HEK293T (cell line): ENCODE measurements around the gene LRRC7.

Experiments
- ARNT ChIP-seq: fragments of 450-650 bp; IDR thresholded peaks from 2 replicates; pipeline ENCODE4 v1.6.1; 2017; ENCODE audit warnings: mild to moderate bottlenecking
- BHLHE40 ChIP-seq: fragments of 450-650 bp; IDR thresholded peaks from 2 replicates; pipeline ENCODE4 v1.6.1; 2016; ENCODE audit warnings: mild to moderate bottlenecking, moderate library complexity, borderline replicate concordance
- ELF4 ChIP-seq: fragments of 450-650 bp; IDR thresholded peaks from 2 replicates; pipeline ENCODE4 v1.6.1; 2017; ENCODE audit warnings: antibody characterized with exemption
- FOXA1 ChIP-seq: fragments of 450-650 bp; IDR thresholded peaks from 2 replicates; pipeline ENCODE4 v1.6.1; 2016; ENCODE audit warnings: mild to moderate bottlenecking
- FOXM1 ChIP-seq: fragments of 450-650 bp; IDR thresholded peaks from 2 replicates; pipeline ENCODE4 v1.6.1; 2017; ENCODE audit warnings: mild to moderate bottlenecking, borderline replicate concordance
- NFRKB ChIP-seq: fragments of 450-650 bp; IDR thresholded peaks from 2 replicates; pipeline ENCODE4 v1.6.1; 2016; ENCODE audit warnings: mild to moderate bottlenecking, moderate library complexity
- SP1 ChIP-seq: fragments of 450-650 bp; IDR thresholded peaks from 2 replicates; pipeline ENCODE4 v1.6.1; 2017
- SUZ12 ChIP-seq: fragments of 450-650 bp; IDR thresholded peaks from 2 replicates; pipeline ENCODE4 v1.6.1; 2016; ENCODE audit warnings: mild to moderate bottlenecking
- TF ChIP-seq, protein P1 (sequence below): fragments of 450-650 bp; IDR thresholded peaks from 2 replicates; pipeline ENCODE4 v1.6.1; 2016

DNA sequence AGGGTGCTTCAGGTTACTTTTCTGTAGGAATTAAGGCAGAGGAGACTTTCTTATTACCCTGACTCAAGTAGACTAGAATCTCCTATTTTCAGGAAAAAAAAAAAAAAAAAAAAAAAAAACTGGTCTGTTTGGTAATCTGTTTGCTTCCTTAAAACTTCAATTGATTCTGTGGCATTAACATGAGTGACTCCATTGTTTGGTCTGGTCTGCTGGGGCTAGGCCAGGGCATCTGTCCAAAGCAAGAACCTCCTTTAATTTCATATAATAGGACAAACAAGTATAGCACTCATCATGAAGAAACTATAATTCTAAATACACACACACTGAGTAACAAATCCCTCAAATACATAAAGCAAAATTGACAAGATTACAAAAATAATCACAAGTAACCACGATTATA is 32.9 kb upstream of the LRRC7 start:
- TF ChIP-seq, protein P1, sequence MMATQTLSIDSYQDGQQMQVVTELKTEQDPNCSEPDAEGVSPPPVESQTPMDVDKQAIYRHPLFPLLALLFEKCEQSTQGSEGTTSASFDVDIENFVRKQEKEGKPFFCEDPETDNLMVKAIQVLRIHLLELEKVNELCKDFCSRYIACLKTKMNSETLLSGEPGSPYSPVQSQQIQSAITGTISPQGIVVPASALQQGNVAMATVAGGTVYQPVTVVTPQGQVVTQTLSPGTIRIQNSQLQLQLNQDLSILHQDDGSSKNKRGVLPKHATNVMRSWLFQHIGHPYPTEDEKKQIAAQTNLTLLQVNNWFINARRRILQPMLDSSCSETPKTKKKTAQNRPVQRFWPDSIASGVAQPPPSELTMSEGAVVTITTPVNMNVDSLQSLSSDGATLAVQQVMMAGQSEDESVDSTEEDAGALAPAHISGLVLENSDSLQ: no peak
- TF ChIP-seq NFRKB (no peak), BHLHE40 (no peak), FOXM1 (no peak), SP1 (no peak), FOXA1 (no peak), SUZ12 (no peak), ARNT (no peak), ELF4 (no peak)
